HepG2 (cell line): ENCODE results near the gene UBE2H. TPM values are rescaled to one million over a fixed set of nuclear protein-coding genes. Genes with fewer than 3 reads are reported as not detected.

ENCODE experiments used
- ATAC-seq: fragments of 200-7000 bp; cut with Tn5 transposase; 3 replicates; pipeline ENCODE4 v1.9.1; 2020; ENCODE audit warnings: mild to moderate bottlenecking, moderate library complexity
- BruUV-seq: library from RNA; stranded (reverse); fragments of 400-500 nt; replicated peaks from 2 replicates; lab custom pipeline; 2021; lab: Mats Ljungman, UMichigan
- CTCF ChIA-PET: fragments of 300-600 bp; formaldehyde crosslinking; extraction: SDS; loops from one replicate; lab custom pipeline; 2021; ENCODE audit warnings: low total read pairs, inconsistent platforms, low intra/inter-chr PET ratio; lab: Yijun Ruan, JAX
- POLR2A ChIA-PET: fragments of 350-600 bp; sonication (Branson Sonifier 250); formaldehyde crosslinking; loops from one replicate; lab custom pipeline; 2020; ENCODE audit warnings: antibody characterized with exemption, inconsistent platforms; lab: Yijun Ruan, JAX
- DNase-seq: peaks from one replicate; pipeline ENCODE4 v3.0.0-alpha.2; 2015; ENCODE audit warnings: low spot score
- FAIRE-seq: peaks from 3 replicates; lab custom pipeline; 2011; peaks lifted over from hg19 to GRCh38; lab: Jason Lieb, UNC
- H2AFZ ChIP-seq: one replicate; pipeline ENCODE4 v1.6.1; 2011; ENCODE audit warnings: low read length, inconsistent platforms
- H3K27ac ChIP-seq: fragments of 300-600 bp; 3 replicates; pipeline ENCODE4 v1.8.0; 2011; ENCODE audit warnings: mixed run types, mild to moderate bottlenecking, mixed read lengths, low read length, inconsistent platforms; ENCODE audit not compliant: insufficient read depth; ENCODE audit errors: extremely low read length
- H3K27me3 ChIP-seq, 2 experiments: fragments of 200-600 bp in 1 of 2; 2 replicates in 1 of 2; 3 replicates in 1 of 2; pipeline versions ENCODE4 v1.6.0 to v1.8.0; 2011; ENCODE audit warnings: low read length in 2 of 2, mild to moderate bottlenecking in 2 of 2, moderate library complexity in 2 of 2, inconsistent platforms in 1 of 2; ENCODE audit not compliant: insufficient read depth in 2 of 2, control insufficient read depth in 1 of 2
- H3K36me3 ChIP-seq, 2 experiments: fragments of 200-600 bp in 1 of 2; replicated peaks in 1 of 2; 2 replicates in 1 of 2; 3 replicates in 1 of 2; pipeline versions ENCODE4 v1.5.1 to v1.8.0; 2011; ENCODE audit warnings: low read length in 2 of 2, inconsistent platforms in 1 of 2; ENCODE audit not compliant: insufficient read depth in 2 of 2, control insufficient read depth in 1 of 2
- H3K4me1 ChIP-seq: 2 replicates; pipeline ENCODE4 v1.5.1; 2012; ENCODE audit warnings: low read length, inconsistent platforms; ENCODE audit not compliant: insufficient read depth
- H3K4me2 ChIP-seq: 2 replicates; pipeline ENCODE4 v1.6.0; 2011; ENCODE audit warnings: low read depth, low read length, inconsistent platforms
- H3K4me3 ChIP-seq, 3 experiments: fragments of 200-600 bp in 1 of 3; sonication (generic), shearing (Covaris generic) in 1 of 3; replicated peaks in 1 of 3; 2 replicates each; pipeline ENCODE4 v1.5.1; 2011 to 2016; ENCODE audit warnings: low read length in 3 of 3, inconsistent platforms in 2 of 3, low read depth in 2 of 3, mild to moderate bottlenecking in 2 of 3, control low read depth in 1 of 3, mixed read lengths in 1 of 3; ENCODE audit not compliant: insufficient read depth in 1 of 3
- H3K79me2 ChIP-seq: one replicate; pipeline ENCODE4 v1.6.1; 2011; ENCODE audit warnings: low read length, inconsistent platforms; ENCODE audit not compliant: insufficient read depth
- H3K9ac ChIP-seq: 2 replicates; pipeline ENCODE4 v1.6.0; 2011; ENCODE audit warnings: mild to moderate bottlenecking, low read depth, low read length, inconsistent platforms; ENCODE audit not compliant: insufficient read depth
- H3K9me3 ChIP-seq: 2 replicates; pipeline ENCODE4 v1.5.1; 2012; ENCODE audit warnings: mild to moderate bottlenecking, low read length
- H4K20me1 ChIP-seq: 2 replicates; pipeline ENCODE4 v1.6.0; 2011; ENCODE audit warnings: inconsistent platforms, mild to moderate bottlenecking, low read length, moderate library complexity; ENCODE audit not compliant: insufficient read depth
- BORCS8-MEF2B ChIP-seq: sonication (generic); formaldehyde crosslinking; IDR thresholded peaks from 2 replicates; pipeline ENCODE4 v1.8.0; 2022; ENCODE audit warnings: mild to moderate bottlenecking, missing genetic modification reagents
- DZIP1 ChIP-seq: sonication (generic); formaldehyde crosslinking; IDR thresholded peaks from 2 replicates; pipeline ENCODE4 v1.5.0; 2020; ENCODE audit warnings: mild to moderate bottlenecking, missing genetic modification reagents
- HNF1A ChIP-seq, 2 experiments: sonication (generic) in 1 of 2; formaldehyde crosslinking in 1 of 2; IDR thresholded peaks; 2 replicates each; pipeline versions ENCODE4 v1.4.0 to v1.6.1; 2016 to 2020; ENCODE audit warnings: borderline replicate concordance in 1 of 2, low read depth in 1 of 2, mild to moderate bottlenecking in 1 of 2, missing genetic modification reagents in 1 of 2
- PRDM10 ChIP-seq: sonication (generic); formaldehyde crosslinking; IDR thresholded peaks from 2 replicates; pipeline ENCODE4 v1.4.0; 2020; ENCODE audit warnings: low read depth, missing genetic modification reagents
- ZNF3 ChIP-seq: IDR thresholded peaks from 2 replicates; pipeline ENCODE4 v1.7.0; 2017; ENCODE audit warnings: inconsistent platforms
- ZNF577 ChIP-seq: sonication (generic); formaldehyde crosslinking; IDR thresholded peaks from 2 replicates; pipeline ENCODE4 v1.4.0; 2020; ENCODE audit warnings: mild to moderate bottlenecking, low read depth, missing genetic modification reagents, borderline replicate concordance
- WGBS: methylation state at CpG from one replicate; pipeline ENCODE4 v1.1.6; 2017; ENCODE audit warnings: low lambda C conversion rate; 5-methylcytosine and 5-hydroxymethylcytosine counted together
- in situ Hi-C: cut with HindIII; loops from 2 replicates; pipeline ENCODE4 v1.10.0; 2017; ENCODE audit warnings: low pct_unique_long_range_greater_than_20kb; ENCODE audit not compliant: extremely low pct_ligation_motif_present
- intact Hi-C: fragments of 100-400 bp; cut with micrococcal nuclease; formaldehyde crosslinking; loops from one replicate; pipeline ENCODE4 v1.10.0; 2022; ENCODE audit not compliant: unreplicated experiment
- polyA plus RNA-seq, 8 experiments: library from polyadenylated mRNA; depleted of rRNA in 3 of 8; stranded (reverse) in 7 of 8; unstranded in 1 of 8; fragments of >200 nt; fragmentation: Illumina TruSeq in 4 of 8; extraction: Trizol in 4 of 8; gene quantifications; 2 replicates each; pipeline versions ENCODE4 v1.2.1 to v1.2.3, GENCODE V29; 2011 to 2016; ENCODE audit warnings: low read depth in 4 of 8, missing spikeins in 1 of 8, mixed read lengths in 1 of 8; ENCODE audit not compliant: insufficient read depth in 1 of 8
- total RNA-seq, 5 experiments: library from RNA; depleted of rRNA; stranded (reverse); fragments of >200 nt; fragmentation: Illumina TruSeq; extraction: Trizol; gene quantifications; 2 replicates each; pipeline ENCODE4 v1.2.3, GENCODE V29; 2016; ENCODE audit warnings: low read depth in 1 of 5

UBE2H gene
- total and polyA plus RNA-seq, 2 of the 13 experiments (the other 11 are each of a cell fraction or from before 2014, with no cell fraction given) = 15.5 to 40.1 TPM

GRCh38 chr7:129908181-129908580 lies 44.6 kb downstream of the UBE2H start (continued):
- no peak for TF ChIP-seq HNF1A (IDR thresholded peaks at IDR 0.05; ENCODE audit: low read depth)
- TF ChIP-seq HNF1A (CRISPR knock-in tag; IDR thresholded peaks at IDR 0.05; ENCODE audit: borderline replicate concordance) = no peak

DNA sequence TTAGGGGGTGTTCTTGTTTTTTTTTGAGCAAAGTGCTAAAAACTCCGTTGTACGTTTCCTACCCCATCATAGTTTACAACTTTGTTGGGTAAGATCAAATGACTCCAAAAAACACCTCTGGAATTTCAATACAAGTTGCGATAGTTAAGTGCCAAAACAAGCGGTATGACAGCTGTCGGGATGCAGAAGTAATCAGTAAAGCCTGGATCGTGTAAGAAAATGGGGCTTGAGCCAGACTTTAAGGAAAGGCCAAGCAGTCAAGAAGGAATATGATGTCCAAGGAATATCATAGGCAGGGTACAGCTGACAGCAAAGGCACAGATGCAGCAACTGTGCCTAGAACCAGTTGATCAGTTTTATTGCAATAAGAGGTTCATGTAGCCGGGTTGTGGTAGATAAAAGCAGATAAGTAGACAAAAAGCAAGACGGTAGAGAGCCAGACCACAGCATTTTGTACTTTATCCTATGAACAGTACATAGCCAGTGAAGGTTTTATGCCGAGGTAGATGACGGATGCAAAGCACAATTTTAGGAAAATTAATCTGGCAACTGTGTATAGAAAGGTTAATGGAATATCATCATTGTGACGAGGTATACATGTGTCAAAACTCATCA lies 45.5 kb downstream of the UBE2H start:
- no peak for ATAC-seq
- no peak for FAIRE-seq
- Histone ChIP-seq H3K79me2 (peaks cover 16% of the 10 kb centered on the region), H3K4me2 (no peak overlapping the region), H3K9ac (no peak overlapping the region), H3K27me3 (no peaks in the 10 kb centered on the region), H3K27ac (no peak overlapping the region), H2AFZ (no peak overlapping the region), H3K9me3 (no peaks in the 10 kb centered on the region), H3K36me3 (peaks cover 2 to 8% of the 10 kb centered on the region in 2 experiments; a peak in 2 of 5 replicates), H3K4me3 (no peak overlapping the region), H3K4me1 (peaks cover 36% of the 10 kb centered on the region), H4K20me1 (peaks cover 51% of the 10 kb centered on the region)
- DNase-seq = no peak
- in situ Hi-C loops = no loop called here
- ChIA-PET CTCF (no interaction called here), POLR2A (no interaction called here)
- intact Hi-C loops = no loop called here
- 92% methylated on average over 11 of the region's 11 CpGs for WGBS
- BruUV-seq = no TSS peak
- TF ChIP-seq ZNF577 (CRISPR knock-in tag) = no peak
- no peak for TF ChIP-seq BORCS8-MEF2B (CRISPR knock-in tag)
- TF ChIP-seq PRDM10 (CRISPR knock-in tag) = no peak
- no peak for TF ChIP-seq ZNF3 (CRISPR knock-in tag)
- TF ChIP-seq DZIP1 (CRISPR knock-in tag) = no peak
